Neural cell (in vitro differentiated cells): ENCODE results near the gene MTFMT. TPM values are rescaled to one million over a fixed set of nuclear protein-coding genes. Genes with fewer than 3 reads are reported as not detected.

Experiments
- H2AFZ ChIP-seq: fragments of 200-600, 300-800 bp; sonication (generic), shearing (Covaris generic); 2 replicates; pipeline ENCODE4 v1.6.0; 2014; ENCODE audit warnings: low read depth, mild to moderate bottlenecking, antibody characterized with exemption, low read length, moderate library complexity
- H3F3A ChIP-seq: fragments of 200-600 bp; shearing (Covaris generic); 2 replicates; pipeline ENCODE4 v1.6.1; 2016; ENCODE audit warnings: mild to moderate bottlenecking, moderate library complexity, mixed read lengths, antibody characterized with exemption, low read length; ENCODE audit not compliant: insufficient read depth, poor library complexity, severe bottlenecking
- H3K27ac ChIP-seq: fragments of 200-600, 300-800 bp; sonication (generic), shearing (Covaris generic); 2 replicates; pipeline ENCODE4 v1.5.1; 2014; ENCODE audit warnings: mild to moderate bottlenecking, low read length, moderate library complexity
- H3K27me3 ChIP-seq: fragments of 300-800, 200-600 bp; sonication (generic), shearing (Covaris generic); 2 replicates; pipeline ENCODE4 v1.6.0; 2014; ENCODE audit warnings: mild to moderate bottlenecking, low read depth, low read length, moderate library complexity; ENCODE audit not compliant: insufficient read depth
- H3K36me3 ChIP-seq: fragments of 300-800, 200-600 bp; sonication (generic), shearing (Covaris generic); 2 replicates; pipeline ENCODE4 v1.5.1; 2014; ENCODE audit warnings: mild to moderate bottlenecking, antibody characterized with exemption, low read length, moderate library complexity; ENCODE audit not compliant: insufficient read depth
- H3K4me2 ChIP-seq: fragments of 300-800, 200-600 bp; sonication (generic), shearing (Covaris generic); 2 replicates; pipeline ENCODE4 v1.6.0; 2014; ENCODE audit warnings: mild to moderate bottlenecking, low read length
- H3K4me3 ChIP-seq: fragments of 300-800, 200-600 bp; sonication (generic), shearing (Covaris generic); 2 replicates; pipeline ENCODE4 v1.5.1; 2014; ENCODE audit warnings: mild to moderate bottlenecking, low read length, moderate library complexity
- H3K79me2 ChIP-seq: fragments of 200-600 bp; shearing (Covaris generic); replicated peaks from 2 replicates; pipeline ENCODE4 v1.6.0; 2014; ENCODE audit warnings: mild to moderate bottlenecking, low read length, moderate library complexity; ENCODE audit not compliant: insufficient read depth
- H3K9ac ChIP-seq: fragments of 300-800, 200-600 bp; sonication (generic), shearing (Covaris generic); 2 replicates; pipeline ENCODE4 v1.6.1; 2016; ENCODE audit warnings: mild to moderate bottlenecking, low read length, mixed read lengths
- H3K9me2 ChIP-seq: fragments of 200-600 bp; shearing (Covaris generic); 2 replicates; pipeline ENCODE4 v1.6.1; 2016; ENCODE audit warnings: mild to moderate bottlenecking, low read length, mixed read lengths; ENCODE audit not compliant: insufficient read depth
- H3K9me3 ChIP-seq: fragments of 200-600, 300-800 bp; sonication (generic), shearing (Covaris generic); 2 replicates; pipeline ENCODE4 v1.6.1; 2016; ENCODE audit warnings: mild to moderate bottlenecking, mixed run types, low read length, moderate library complexity, mixed read lengths
- H4K20me1 ChIP-seq: fragments of 200-600 bp; shearing (Covaris generic); 2 replicates; pipeline ENCODE4 v1.6.1; 2016; ENCODE audit warnings: mild to moderate bottlenecking, mixed run types; ENCODE audit not compliant: insufficient read depth
- CTCF ChIP-seq: fragments of 450-650 bp; IDR thresholded peaks from 2 replicates; pipeline ENCODE4 v1.5.1; 2014; ENCODE audit warnings: antibody characterized with exemption, mild to moderate bottlenecking, moderate library complexity; ENCODE audit not compliant: poor library complexity, severe bottlenecking
- MXI1 ChIP-seq: fragments of 450-650 bp; conservative IDR thresholded peaks from 2 replicates; pipeline ENCODE4 v1.6.1; 2014; ENCODE audit warnings: antibody characterized with exemption, mild to moderate bottlenecking; ENCODE audit not compliant: poor library complexity, severe bottlenecking
- POLR2AphosphoS5 ChIP-seq: IDR thresholded peaks from 2 replicates; pipeline ENCODE4 v1.6.1; 2012
- RAD21 ChIP-seq: fragments of 450-650 bp; conservative IDR thresholded peaks from 2 replicates; pipeline ENCODE4 v1.6.1; 2014; ENCODE audit warnings: antibody characterized with exemption, mild to moderate bottlenecking, moderate library complexity
- TAF1 ChIP-seq: IDR thresholded peaks from 2 replicates; pipeline ENCODE4 v1.6.1; 2012; ENCODE audit warnings: low read depth
- polyA plus RNA-seq: library from polyadenylated mRNA; depleted of rRNA; stranded (reverse); fragments of >200 nt; gene quantifications from 2 replicates; pipeline ENCODE4 v1.2.3, GENCODE V29; 2014
- TF ChIP-seq, protein P1 (sequence below): IDR thresholded peaks from 2 replicates; pipeline ENCODE4 v1.6.1; 2012; ENCODE audit warnings: borderline replicate concordance

The MTFMT gene
- polyA plus RNA-seq, 1 donor from 2014 or later, result 21.3 TPM

- no peak overlapping the region for H3K4me2 ChIP-seq
- no peaks in the 10 kb centered on the region for H3K27me3 ChIP-seq
- no peaks in the 10 kb centered on the region for H3F3A ChIP-seq
- no peaks in the 10 kb centered on the region for H3K9me2 ChIP-seq
- peaks cover 4% of the 10 kb centered on the region for H3K79me2 ChIP-seq
- H3K27ac ChIP-seq, result peak overlapping the region; percentile 23
- no peak for TF ChIP-seq RAD21
- TF ChIP-seq, protein P1, sequence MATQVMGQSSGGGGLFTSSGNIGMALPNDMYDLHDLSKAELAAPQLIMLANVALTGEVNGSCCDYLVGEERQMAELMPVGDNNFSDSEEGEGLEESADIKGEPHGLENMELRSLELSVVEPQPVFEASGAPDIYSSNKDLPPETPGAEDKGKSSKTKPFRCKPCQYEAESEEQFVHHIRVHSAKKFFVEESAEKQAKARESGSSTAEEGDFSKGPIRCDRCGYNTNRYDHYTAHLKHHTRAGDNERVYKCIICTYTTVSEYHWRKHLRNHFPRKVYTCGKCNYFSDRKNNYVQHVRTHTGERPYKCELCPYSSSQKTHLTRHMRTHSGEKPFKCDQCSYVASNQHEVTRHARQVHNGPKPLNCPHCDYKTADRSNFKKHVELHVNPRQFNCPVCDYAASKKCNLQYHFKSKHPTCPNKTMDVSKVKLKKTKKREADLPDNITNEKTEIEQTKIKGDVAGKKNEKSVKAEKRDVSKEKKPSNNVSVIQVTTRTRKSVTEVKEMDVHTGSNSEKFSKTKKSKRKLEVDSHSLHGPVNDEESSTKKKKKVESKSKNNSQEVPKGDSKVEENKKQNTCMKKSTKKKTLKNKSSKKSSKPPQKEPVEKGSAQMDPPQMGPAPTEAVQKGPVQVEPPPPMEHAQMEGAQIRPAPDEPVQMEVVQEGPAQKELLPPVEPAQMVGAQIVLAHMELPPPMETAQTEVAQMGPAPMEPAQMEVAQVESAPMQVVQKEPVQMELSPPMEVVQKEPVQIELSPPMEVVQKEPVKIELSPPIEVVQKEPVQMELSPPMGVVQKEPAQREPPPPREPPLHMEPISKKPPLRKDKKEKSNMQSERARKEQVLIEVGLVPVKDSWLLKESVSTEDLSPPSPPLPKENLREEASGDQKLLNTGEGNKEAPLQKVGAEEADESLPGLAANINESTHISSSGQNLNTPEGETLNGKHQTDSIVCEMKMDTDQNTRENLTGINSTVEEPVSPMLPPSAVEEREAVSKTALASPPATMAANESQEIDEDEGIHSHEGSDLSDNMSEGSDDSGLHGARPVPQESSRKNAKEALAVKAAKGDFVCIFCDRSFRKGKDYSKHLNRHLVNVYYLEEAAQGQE, result no peak
- TF ChIP-seq CTCF, result no peak
- TF ChIP-seq MXI1, result no peak
- H3K9me3 ChIP-seq, result no peaks in the 10 kb centered on the region
- no peaks in the 10 kb centered on the region for H3K36me3 ChIP-seq
- no peak overlapping the region for H3K9ac ChIP-seq
- no peak overlapping the region for H2AFZ ChIP-seq
- no peaks in the 10 kb centered on the region for H4K20me1 ChIP-seq
- no peak overlapping the region for H3K4me3 ChIP-seq
These were observed 50.2 kb downstream of the MTFMT start for GRCh38 chr15:64979252-64979710.

DNA sequence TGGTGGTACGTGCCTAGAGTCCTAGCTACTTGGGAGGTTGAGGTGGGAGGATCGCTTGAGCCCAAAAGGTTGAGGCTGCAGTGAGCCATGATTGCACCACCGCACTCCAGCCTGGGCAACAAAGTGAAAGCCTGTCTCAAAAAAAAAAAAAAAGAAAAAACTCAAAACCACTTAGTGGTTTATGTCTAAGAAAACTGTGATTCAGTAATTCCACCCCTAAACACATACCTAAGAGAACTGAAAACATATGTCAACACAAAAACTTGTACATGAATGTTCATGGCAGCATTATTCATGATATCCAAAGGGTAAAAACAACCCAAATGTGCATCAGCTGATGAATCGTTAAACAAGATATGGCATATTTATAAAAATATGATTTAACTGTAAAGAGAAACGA lies 54.0 kb downstream of the MTFMT start:
- no peaks in the 10 kb centered on the region for H4K20me1 ChIP-seq
- no peaks in the 10 kb centered on the region for H3K79me2 ChIP-seq
- H3K9me2 ChIP-seq, result no peaks in the 10 kb centered on the region
- no peaks in the 10 kb centered on the region for H3F3A ChIP-seq
- peaks cover 6% of the 10 kb centered on the region for H3K36me3 ChIP-seq
- no peak overlapping the region for H3K27ac ChIP-seq
- H3K27me3 ChIP-seq, result no peaks in the 10 kb centered on the region
- H3K4me3 ChIP-seq, result no peak overlapping the region
- H2AFZ ChIP-seq, result no peak overlapping the region
- H3K9ac ChIP-seq, result no peak overlapping the region
- H3K4me2 ChIP-seq, result no peak overlapping the region
- TF ChIP-seq TAF1 (no peak), POLR2AphosphoS5 (no peak), CTCF (no peak)
- TF ChIP-seq, protein P1, result no peak
- H3K9me3 ChIP-seq, result no peaks in the 10 kb centered on the region
